IMR-90 (cell line): ENCODE results near the gene LCNL1. TPM values are rescaled to one million over a fixed set of nuclear protein-coding genes. Genes with fewer than 3 reads are reported as not detected.

ENCODE experiments used
- ATAC-seq: fragments of 200-7000 bp; cut with Tn5 transposase; 2 replicates; pipeline ENCODE4 v1.9.1; 2020; ENCODE audit warnings: low read depth, mild to moderate bottlenecking, moderate library complexity
- BruUV-seq: library from RNA; stranded (reverse); fragments of 400-500 nt; replicated peaks from 2 replicates; lab custom pipeline; 2021; lab: Mats Ljungman, UMichigan
- CTCF ChIA-PET: fragments of 300-600 bp; formaldehyde crosslinking; extraction: SDS; loops from one replicate; lab custom pipeline; 2021; ENCODE audit warnings: antibody characterized with exemption; lab: Yijun Ruan, JAX
- POLR2A ChIA-PET: fragments of 300-600 bp; sonication (Branson Sonifier 250); formaldehyde crosslinking; loops from one replicate; lab custom pipeline; 2022; ENCODE audit warnings: antibody characterized with exemption; ENCODE audit not compliant: unreplicated experiment; lab: Charles Lee
- DNase-seq: peaks from one replicate; pipeline ENCODE4 v3.0.0; 2013
- H2AFZ ChIP-seq: replicated peaks from 2 replicates; pipeline ENCODE3; 2013; ENCODE audit warnings: low read length, mild to moderate bottlenecking; ENCODE audit not compliant: poor library complexity
- H2AK5ac ChIP-seq: 2 replicates; pipeline ENCODE4 v1.6.1; 2013; ENCODE audit warnings: low read depth, low read length, inconsistent platforms
- H2AK9ac ChIP-seq: replicated peaks from 2 replicates; pipeline ENCODE3; 2013; ENCODE audit warnings: mild to moderate bottlenecking, low read depth, low read length, moderate library complexity; ENCODE audit not compliant: poor library complexity
- H2BK120ac ChIP-seq: 2 replicates; pipeline ENCODE4 v1.6.1; 2013; ENCODE audit warnings: low read depth, low read length, inconsistent platforms
- H2BK15ac ChIP-seq: 3 replicates; pipeline ENCODE4 v1.6.1; 2013; ENCODE audit warnings: low read depth, low read length, inconsistent platforms
- H2BK20ac ChIP-seq: 2 replicates; pipeline ENCODE4 v1.6.1; 2013; ENCODE audit warnings: low read depth, mild to moderate bottlenecking, inconsistent platforms, low read length, moderate library complexity
- H2BK5ac ChIP-seq: 2 replicates; pipeline ENCODE4 v1.6.1; 2013; ENCODE audit warnings: mild to moderate bottlenecking, low read depth, low read length, inconsistent platforms; ENCODE audit not compliant: poor library complexity, severe bottlenecking
- H3K14ac ChIP-seq: replicated peaks from 2 replicates; pipeline ENCODE4 v1.6.1; 2013; ENCODE audit warnings: low read depth, low read length, inconsistent platforms
- H3K18ac ChIP-seq: 2 replicates; pipeline ENCODE4 v1.6.1; 2013; ENCODE audit warnings: low read depth, low read length, control low read depth
- H3K23ac ChIP-seq: 2 replicates; pipeline ENCODE4 v1.6.1; 2013; ENCODE audit warnings: low read depth, low read length, inconsistent platforms
- H3K27ac ChIP-seq: 2 replicates; pipeline ENCODE4 v1.5.1; 2013; ENCODE audit warnings: mild to moderate bottlenecking, control low read depth, low read length; ENCODE audit not compliant: insufficient read depth
- H3K27me3 ChIP-seq: 2 replicates; pipeline ENCODE4 v1.6.1; 2013; ENCODE audit warnings: low read length; ENCODE audit not compliant: control insufficient read depth, insufficient read depth
- H3K36me3 ChIP-seq: 2 replicates; pipeline ENCODE4 v1.6.1; 2013; ENCODE audit warnings: low read length, mixed read lengths; ENCODE audit not compliant: control insufficient read depth, insufficient read depth
- H3K4ac ChIP-seq: 2 replicates; pipeline ENCODE4 v1.6.1; 2013; ENCODE audit warnings: low read depth, low read length, inconsistent platforms
- H3K4me1 ChIP-seq: 2 replicates; pipeline ENCODE4 v1.6.1; 2013; ENCODE audit warnings: low read length, mixed read lengths; ENCODE audit not compliant: control insufficient read depth, insufficient read depth
- H3K4me2 ChIP-seq: 2 replicates; pipeline ENCODE4 v1.6.1; 2013; ENCODE audit warnings: low read depth, mild to moderate bottlenecking, control low read depth, low read length, moderate library complexity
- H3K4me3 ChIP-seq: 2 replicates; pipeline ENCODE4 v1.5.1; 2013; ENCODE audit warnings: low read depth, mild to moderate bottlenecking, control low read depth, low read length, moderate library complexity; ENCODE audit not compliant: insufficient read depth
- H3K56ac ChIP-seq: 2 replicates; pipeline ENCODE4 v1.6.1; 2013; ENCODE audit warnings: low read length, inconsistent platforms; ENCODE audit not compliant: insufficient read depth; ENCODE audit errors: extremely low read depth
- H3K79me1 ChIP-seq, 2 experiments: 2 replicates each; pipeline ENCODE4 v1.6.1; 2013; ENCODE audit warnings: low read length in 2 of 2, inconsistent platforms in 1 of 2, low read depth in 1 of 2
- H3K9ac ChIP-seq: 2 replicates; pipeline ENCODE4 v1.6.1; 2013; ENCODE audit warnings: low read depth, low read length, control low read depth
- H3K9me1 ChIP-seq: 2 replicates; pipeline ENCODE4 v1.6.1; 2013; ENCODE audit warnings: low read length, inconsistent platforms; ENCODE audit not compliant: insufficient read depth
- H3K9me3 ChIP-seq: 2 replicates; pipeline ENCODE4 v1.6.1; 2013; ENCODE audit warnings: low read length; ENCODE audit not compliant: control insufficient read depth, insufficient read depth
- H4K20me1 ChIP-seq: 2 replicates; pipeline ENCODE4 v1.6.1; 2013; ENCODE audit warnings: low read length, inconsistent platforms; ENCODE audit not compliant: insufficient read depth
- H4K5ac ChIP-seq: 2 replicates; pipeline ENCODE4 v1.6.1; 2013; ENCODE audit warnings: mild to moderate bottlenecking, low read depth, low read length, control low read depth
- H4K8ac ChIP-seq, 2 experiments: 2 replicates each; pipeline ENCODE4 v1.6.1; 2013; ENCODE audit warnings: low read depth in 2 of 2, low read length in 2 of 2, control low read depth in 1 of 2, inconsistent platforms in 1 of 2
- H4K91ac ChIP-seq: 2 replicates; pipeline ENCODE4 v1.6.1; 2013; ENCODE audit warnings: low read depth, low read length, inconsistent platforms; ENCODE audit not compliant: insufficient read depth
- BHLHE40 ChIP-seq: fragments of 150-350 bp; IDR thresholded peaks from 2 replicates; pipeline ENCODE4 v1.6.1; 2016; ENCODE audit warnings: mild to moderate bottlenecking, low read depth, low read length
- CEBPB ChIP-seq: IDR thresholded peaks from 2 replicates; pipeline ENCODE4 v1.6.1; 2012; ENCODE audit warnings: low read depth, low read length, improper control_type of control experiment
- ELK1 ChIP-seq: fragments of 150-350 bp; IDR thresholded peaks from 2 replicates; pipeline ENCODE4 v1.6.1; 2016; ENCODE audit warnings: low read depth, mild to moderate bottlenecking, low read length, moderate library complexity, borderline replicate concordance
- FOS ChIP-seq: fragments of 150-350 bp; IDR thresholded peaks from 2 replicates; pipeline ENCODE4 v1.6.1; 2016; ENCODE audit warnings: low read depth, low read length
- MAFK ChIP-seq: IDR thresholded peaks from 2 replicates; pipeline ENCODE4 v1.6.1; 2012; ENCODE audit warnings: low read depth, low read length, improper control_type of control experiment
- MAZ ChIP-seq: IDR thresholded peaks from 2 replicates; pipeline ENCODE4 v1.6.1; 2012; ENCODE audit warnings: low read depth, mild to moderate bottlenecking, low read length, improper control_type of control experiment, moderate library complexity, borderline replicate concordance
- MXI1 ChIP-seq: IDR thresholded peaks from 2 replicates; pipeline ENCODE4 v1.6.1; 2012; ENCODE audit warnings: low read depth, mild to moderate bottlenecking, low read length, moderate library complexity, borderline replicate concordance
- NFE2L2 ChIP-seq: fragments of 150-350 bp; IDR thresholded peaks from 2 replicates; pipeline ENCODE4 v1.6.1; 2016; ENCODE audit warnings: low read depth, mild to moderate bottlenecking, low read length
- POLR2A ChIP-seq: IDR thresholded peaks from 2 replicates; pipeline ENCODE4 v1.6.1; 2012; ENCODE audit warnings: mild to moderate bottlenecking, low read depth, low read length
- RAD21 ChIP-seq: IDR thresholded peaks from 2 replicates; pipeline ENCODE4 v1.6.1; 2012; ENCODE audit warnings: low read length, improper control_type of control experiment
- RCOR1 ChIP-seq: IDR thresholded peaks from 2 replicates; pipeline ENCODE4 v1.6.1; 2012; ENCODE audit warnings: mild to moderate bottlenecking, low read length, improper control_type of control experiment; ENCODE audit not compliant: insufficient replicate concordance
- RFX5 ChIP-seq: IDR thresholded peaks from 2 replicates; pipeline ENCODE4 v1.8.0; 2012; ENCODE audit warnings: low read depth, mild to moderate bottlenecking, low read length, moderate library complexity
- SMC3 ChIP-seq: fragments of 150-350 bp; IDR thresholded peaks from 2 replicates; pipeline ENCODE4 v1.6.1; 2016; ENCODE audit warnings: low read depth, mild to moderate bottlenecking, antibody characterized with exemption, low read length, moderate library complexity
- USF2 ChIP-seq: fragments of 150-350 bp; IDR thresholded peaks from 2 replicates; pipeline ENCODE4 v1.6.1; 2017; ENCODE audit warnings: mild to moderate bottlenecking, antibody characterized with exemption, low read length, low read depth
- WGBS, 2 experiments: methylation state at CpG; one replicate each; pipeline versions ENCODE4 v1.1.5 to v1.1.7; 2013; ENCODE audit warnings: missing lambda C conversion rate in 2 of 2; ENCODE audit not compliant: insufficient read length in 1 of 2; ENCODE audit errors: extremely low coverage in 2 of 2; 5-methylcytosine and 5-hydroxymethylcytosine counted together
- dilution Hi-C: fragments of 300-500 bp; cut with HindIII; formaldehyde crosslinking; loops from one replicate; pipeline ENCODE4 v1.14.3; 2018; ENCODE audit warnings: low sequenced_read_pairs; ENCODE audit not compliant: unreplicated experiment
- in situ Hi-C: fragments of 300-500 bp; cut with MboI; formaldehyde crosslinking; loops from 3 replicates; pipeline ENCODE4 v1.14.3; 2019; ENCODE audit warnings: low sequenced_read_pairs, inconsistent platforms, mixed read lengths
- intact Hi-C: fragments of 100-400 bp; cut with micrococcal nuclease; formaldehyde crosslinking; loops from 2 replicates; pipeline ENCODE4 v1.10.0; 2022
- polyA plus RNA-seq, 3 experiments: library from polyadenylated mRNA; depleted of rRNA; stranded (reverse); fragments of >200 nt; gene quantifications; 2 replicates each; pipeline ENCODE4 v1.2.3, GENCODE V29; 2012; ENCODE audit warnings: low replicate concordance in 1 of 3
- total RNA-seq: library from RNA; depleted of rRNA; stranded (reverse); fragments of >200 nt; gene quantifications from 2 replicates; pipeline ENCODE4 v1.2.3, GENCODE V29; 2012

Gene LCNL1
- total and polyA plus RNA-seq, 2 of the 4 experiments (the other 2 are of a cell fraction), result 0.15 TPM; not detected in 1

- Histone ChIP-seq H4K5ac (no peak overlapping the region), H2BK5ac (no peak overlapping the region), H3K9ac (no peak overlapping the region), H4K8ac (no peak overlapping the region), H3K36me3 (peaks cover 35% of the 10 kb centered on the region), H2AK5ac (no peak overlapping the region), H3K4ac (no peak overlapping the region), H2AFZ (no peak overlapping the region), H3K27ac (no peak overlapping the region), H2AK9ac (no peak overlapping the region), H3K9me1 (peaks cover 4% of the 10 kb centered on the region; the same call in 1 of the 2 replicates), H3K4me1 (no peaks in the 10 kb centered on the region), H3K56ac (no peak overlapping the region), H3K27me3 (no peaks in the 10 kb centered on the region), H4K20me1 (peaks cover 8% of the 10 kb centered on the region), H3K4me2 (no peak overlapping the region), H3K9me3 (no peaks in the 10 kb centered on the region), H3K4me3 (no peak overlapping the region), H3K79me1 (peaks cover 13 to 36% of the 10 kb centered on the region in 2 experiments; a peak in 3 of 4 replicates), H2BK20ac (no peak overlapping the region), H3K14ac (no peak overlapping the region), H3K23ac (no peak overlapping the region), H4K91ac (no peak overlapping the region), H2BK15ac (no peak overlapping the region), H2BK120ac (no peak overlapping the region), H3K18ac (no peak overlapping the region)
- POLR2A ChIA-PET, result no interaction called here
- dilution Hi-C loops (no loop called here), intact Hi-C loops (no loop called here), in situ Hi-C loops (no loop called here)
- no peak for DNase-seq
- ATAC-seq, result no peak
- 100% methylated on average over 2 of the region's 8 CpGs; no CpG with 5 or more reads in 1 of the 2 experiments for WGBS, 2 experiments
- TF ChIP-seq CEBPB, result no peak
- TF ChIP-seq USF2, result no peak
- TF ChIP-seq ELK1, result no peak
- no peak for TF ChIP-seq FOS
- TF ChIP-seq SMC3, result no peak
- no peak for TF ChIP-seq NFE2L2
- no peak for TF ChIP-seq RAD21
- TF ChIP-seq MAFK, result no peak
- no peak for TF ChIP-seq POLR2A
- TF ChIP-seq BHLHE40, result no peak
- TF ChIP-seq RFX5, result no peak
- TF ChIP-seq RCOR1, result no peak
- no peak for TF ChIP-seq MXI1
- TF ChIP-seq MAZ, result no peak
- no TSS peak for BruUV-seq
- CTCF ChIA-PET, result interaction anchor here (1.4 kb wide), 1 partner anchor 11 kb away, joined by 5 read pairs; no protein-coding TSS in a partner anchor
These were observed 46.1 kb upstream of the LCNL1 start for GRCh38 chr9:136936645-136937170.
